Renal cortical epithelial cell (primary cell): Measurements from ENCODE around the gene LIN28A. TPM values are rescaled to one million over a fixed set of nuclear protein-coding genes. Genes with fewer than 3 reads are reported as not detected.

Experiments
- DNase-seq: peaks from one replicate; pipeline ENCODE4 v3.0.0-alpha.2; 2011; ENCODE audit warnings: low read depth
- total RNA-seq: library from RNA; depleted of rRNA; stranded (reverse); fragments of >200 nt; gene quantifications from 2 replicates; pipeline ENCODE4 v1.2.3, GENCODE V29; 2014

The LIN28A gene
- total RNA-seq, 1 donor from 2014 or later, result not detected

GRCh38 chr1:26434161-26434752 lies 23.6 kb downstream of the LIN28A start:
- peak; percentile 41 for DNase-seq

- DNase-seq, result no peak
These were observed 27.4 kb downstream of the LIN28A start for GRCh38 chr1:26438041-26438440.

GRCh38 chr1:26440259-26440658 lies 29.6 kb downstream of the LIN28A start:
- DNase-seq, result no peak

- no peak for DNase-seq
These were observed 39.3 kb downstream of the LIN28A start for GRCh38 chr1:26449868-26450267.

GRCh38 chr1:26450908-26451307 lies 40.3 kb downstream of the LIN28A start:
- no peak for DNase-seq

- DNase-seq, result no peak
These were observed 42.0 kb downstream of the LIN28A start for GRCh38 chr1:26452459-26453183.

- DNase-seq, result no peak
These were observed 48.5 kb downstream of the LIN28A start for GRCh38 chr1:26459148-26459547.

GRCh38 chr1:26459573-26460031 lies 49.0 kb downstream of the LIN28A start:
- no peak for DNase-seq

GRCh38 chr1:26468911-26469310 lies 58.3 kb downstream of the LIN28A start:
- DNase-seq, result no peak

GRCh38 chr1:26469558-26469957 lies 58.9 kb downstream of the LIN28A start:
- DNase-seq, result no peak

GRCh38 chr1:26470878-26471497 lies 60.4 kb downstream of the LIN28A start:
- DNase-seq, result no peak

- peak; percentile 34 for DNase-seq
These were observed 61.1 kb downstream of the LIN28A start for GRCh38 chr1:26471498-26472319.

GRCh38 chr1:26472320-26472900 lies 61.8 kb downstream of the LIN28A start, which contains the start of gene HMGN2:
Gene HMGN2, plus strand, starts transcription at chr1:26472440. Its CDS starts 173 bp downstream, at chr1:26472613.
- peak; percentile 53 for DNase-seq

GRCh38 chr1:26472901-26473845 lies 62.6 kb downstream of the LIN28A start:
- DNase-seq, result peak; percentile 72

GRCh38 chr1:26474818-26475217 lies 64.2 kb downstream of the LIN28A start:
- DNase-seq, result no peak

- DNase-seq, result no peak
These were observed 65.4 kb downstream of the LIN28A start for GRCh38 chr1:26475989-26476388.

GRCh38 chr1:26476958-26477357 lies 66.3 kb downstream of the LIN28A start:
- no peak for DNase-seq

GRCh38 chr1:26477446-26478152 lies 67.0 kb downstream of the LIN28A start:
- no peak for DNase-seq

- no peak for DNase-seq
These were observed 67.5 kb downstream of the LIN28A start for GRCh38 chr1:26478159-26478558.

- no peak for DNase-seq
These were observed 68.4 kb downstream of the LIN28A start for GRCh38 chr1:26478988-26479387.
